ENCODE data around the gene DNAJB12.
"Not testable (repeated sequence)": the region's sequence is repeated elsewhere in the genome, so short reads cannot be mapped to it uniquely, and the experiment has no call there.

The DNAJB12 gene
- total RNA-seq = 55.3 reads per million, percentile 70 among the genes with 10 or more reads in this experiment

DNA sequence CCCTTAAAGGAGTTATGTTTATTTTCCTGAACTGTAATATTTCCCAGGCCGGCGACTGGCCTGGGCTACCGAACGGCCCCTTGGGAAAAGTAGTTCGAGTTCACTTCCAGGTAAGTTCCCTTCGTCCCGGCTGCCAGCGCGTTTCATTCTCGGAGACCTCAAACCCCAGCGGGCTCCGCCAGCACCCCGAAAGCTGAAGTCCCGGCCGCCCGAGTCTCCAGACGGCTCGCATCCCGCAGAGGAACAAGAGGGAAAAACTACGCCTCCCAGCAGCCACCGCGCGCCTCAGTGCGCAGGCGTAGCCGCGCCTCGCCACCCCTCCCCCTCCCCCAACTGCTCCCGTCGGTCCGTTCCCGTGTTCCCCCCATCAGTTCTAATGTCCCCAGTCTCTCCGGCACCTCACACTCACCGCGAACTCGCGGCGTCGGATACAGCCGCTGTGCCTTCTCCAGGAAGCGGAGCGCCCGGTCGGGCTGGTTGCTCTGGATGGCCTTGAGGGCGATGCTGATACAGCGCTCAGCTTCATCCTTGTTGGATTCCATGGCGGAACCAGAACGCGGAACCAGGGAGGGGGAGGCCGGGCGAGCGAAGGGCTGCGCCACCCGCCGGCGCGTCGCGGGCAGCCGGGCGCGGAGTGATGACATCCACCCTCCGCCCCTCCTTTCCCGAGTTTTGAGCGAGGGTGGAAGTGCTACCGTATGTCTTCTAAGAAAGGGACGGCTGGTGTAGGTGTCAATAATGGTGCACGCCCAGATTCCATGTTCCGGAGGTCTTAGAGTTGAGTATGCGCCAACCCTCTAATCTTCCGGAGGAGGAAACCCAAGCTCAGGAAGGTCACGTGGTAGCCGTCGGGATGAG is at the start of gene DNAJB12:
DNAJB12 (minus strand) TSS at position 564 of the 858 bp plus-strand sequence; CDS start at position 542, 22 bp downstream.
- peak; percentile 84 for DNase-seq

- not testable (repeated sequence) for DNase-seq
These were observed 40.9 kb upstream of the DNAJB12 start for GRCh38 chr10:72395581-72395980.

- no peak for DNase-seq
These were observed 37.9 kb upstream of the DNAJB12 start for GRCh38 chr10:72392571-72392970.

- no peak for DNase-seq
These were observed 36.0 kb upstream of the DNAJB12 start for GRCh38 chr10:72390764-72391163.

DNA sequence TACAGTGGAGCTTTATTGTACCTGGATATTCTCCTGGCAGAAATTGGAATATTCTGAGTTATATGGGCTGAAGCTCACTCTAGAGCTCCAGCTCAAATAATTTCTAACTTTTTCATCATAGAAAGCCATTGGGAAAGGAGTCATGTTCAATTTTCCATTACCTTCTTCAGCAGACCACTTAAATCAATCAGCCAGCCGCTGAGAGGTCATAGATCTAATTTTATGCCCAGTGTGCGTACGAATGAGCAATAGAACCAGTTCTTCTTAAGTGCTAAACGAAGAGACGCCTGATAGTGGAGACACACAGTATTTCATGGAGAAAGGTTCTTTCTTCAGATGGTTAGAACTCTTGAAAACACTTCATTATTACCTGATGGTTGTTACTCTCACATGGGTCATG is 35.0 kb upstream of the DNAJB12 start:
- DNase-seq = no peak

DNA sequence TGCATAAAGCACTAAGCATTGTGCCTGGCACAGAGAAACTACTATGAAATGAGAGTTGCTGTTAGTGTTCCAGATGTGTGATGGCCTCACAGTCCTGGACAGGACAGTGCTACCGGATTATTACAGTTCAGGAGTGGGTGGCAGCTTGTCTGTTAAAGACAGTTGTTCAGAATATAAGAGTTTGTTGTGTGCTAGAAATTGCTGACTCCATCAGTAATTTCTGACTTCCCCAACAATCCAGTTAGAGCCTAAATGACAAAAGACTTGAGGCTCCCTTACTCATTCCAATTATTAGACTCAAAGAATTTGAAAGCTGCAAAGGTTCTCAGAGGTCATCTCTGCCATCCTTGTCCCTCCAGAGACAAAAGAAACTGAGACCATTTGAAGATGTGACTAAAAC is 34.3 kb upstream of the DNAJB12 start:
- DNase-seq = no peak

DNA sequence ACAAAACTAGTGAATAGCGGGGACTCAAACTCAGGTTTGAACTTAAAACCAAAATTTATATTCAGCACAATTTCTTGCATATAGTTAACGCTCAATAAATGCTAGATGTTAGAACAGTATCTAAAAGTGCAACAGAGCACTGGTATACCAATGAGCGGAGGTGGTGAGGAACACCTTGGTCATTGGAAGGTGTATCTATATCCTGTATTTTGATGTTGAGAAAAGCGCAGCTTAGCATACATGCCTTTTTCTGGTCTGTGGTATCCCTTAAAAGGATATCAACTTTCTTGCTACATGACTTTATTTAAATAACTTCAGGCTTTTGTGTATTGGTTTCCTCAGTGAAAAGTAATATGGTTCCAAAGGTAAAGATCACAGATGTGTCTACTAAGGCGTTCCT is 33.3 kb upstream of the DNAJB12 start:
- no peak for DNase-seq

- DNase-seq = no peak
These were observed 32.3 kb upstream of the DNAJB12 start for GRCh38 chr10:72386916-72387586.

DNA sequence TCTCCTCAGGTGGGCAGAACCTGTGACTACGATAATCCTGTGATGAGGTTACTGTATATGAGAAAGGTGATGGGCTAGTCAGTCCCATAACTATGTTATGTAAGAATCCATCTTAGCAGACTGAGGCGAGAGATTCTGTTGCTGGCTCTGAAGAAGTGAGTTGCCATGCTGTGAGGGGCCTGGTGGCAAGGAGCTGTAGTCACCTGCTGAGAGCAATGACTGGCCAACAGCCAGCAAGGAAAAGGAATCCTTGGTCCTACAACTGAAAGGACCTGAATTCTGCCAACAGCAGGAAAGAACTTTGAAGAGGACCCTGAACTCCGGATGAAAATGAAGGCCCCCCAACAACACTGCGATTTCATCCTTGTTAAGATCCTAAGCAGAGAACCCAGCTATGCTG is 31.0 kb upstream of the DNAJB12 start:
- DNase-seq = no peak

DNA sequence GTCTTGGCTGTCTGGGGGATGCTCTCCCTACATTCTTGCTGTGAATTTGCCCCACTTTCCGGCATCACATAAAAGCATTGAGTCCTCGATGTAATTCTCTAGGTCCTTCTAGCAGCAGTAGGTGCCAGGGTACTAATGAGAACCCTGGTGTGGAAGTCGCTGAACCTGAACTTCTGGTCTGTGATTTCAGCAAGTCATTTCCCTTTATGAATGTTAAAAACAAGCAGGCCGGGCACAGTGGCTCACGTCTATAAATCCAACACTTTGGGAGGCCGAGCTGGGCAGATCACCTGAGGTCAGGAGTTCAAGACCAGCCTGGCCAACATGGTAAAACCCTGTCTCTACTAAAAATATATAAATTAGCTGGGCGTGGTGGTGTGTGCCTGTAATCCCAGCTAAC is 30.3 kb upstream of the DNAJB12 start:
- DNase-seq = not testable (repeated sequence)

DNA sequence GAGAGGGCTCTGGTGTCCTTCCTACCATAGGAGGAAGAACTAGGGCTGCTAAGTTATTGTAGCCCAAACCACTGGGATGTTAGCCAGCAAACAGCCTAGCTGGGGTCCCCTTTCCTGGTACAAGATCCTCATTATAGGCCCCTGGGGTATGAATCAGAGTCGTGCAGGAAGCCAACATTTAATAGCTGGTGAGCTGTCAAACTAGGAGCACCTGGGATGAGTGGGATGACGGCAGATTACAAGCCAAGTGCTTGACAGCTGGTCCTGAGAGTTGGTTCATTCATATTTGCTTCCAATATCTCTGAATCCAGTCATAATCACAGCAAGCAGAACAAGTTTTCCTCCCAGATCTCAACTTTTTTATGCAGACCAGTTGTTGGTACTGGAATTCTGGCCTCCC is 25.1 kb upstream of the DNAJB12 start:
- DNase-seq = no peak

GRCh38 chr10:72379062-72379461 is 24.3 kb upstream of the DNAJB12 start:
- no peak for DNase-seq

GRCh38 chr10:72375585-72375984 is 20.9 kb upstream of the DNAJB12 start:
- no peak for DNase-seq

DNA sequence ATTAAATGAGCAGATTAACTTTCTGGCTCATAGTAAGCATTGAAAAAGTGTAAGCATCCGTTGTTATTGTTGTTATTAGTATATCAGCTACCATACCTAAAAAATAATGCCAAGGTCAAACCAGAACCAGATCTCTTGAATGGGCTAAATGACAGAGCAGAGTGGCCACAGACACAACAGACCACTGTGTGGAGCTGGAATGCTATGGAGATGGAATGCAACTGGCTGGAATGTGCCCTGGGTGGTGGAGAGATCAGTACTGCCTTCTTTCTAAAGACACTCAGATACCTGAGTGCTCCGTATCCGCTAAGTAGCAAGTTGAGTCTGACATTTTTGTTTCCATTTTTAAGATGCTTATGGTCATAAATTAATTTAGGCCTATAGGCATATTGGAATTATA is 20.5 kb upstream of the DNAJB12 start:
- DNase-seq = no peak

DNA sequence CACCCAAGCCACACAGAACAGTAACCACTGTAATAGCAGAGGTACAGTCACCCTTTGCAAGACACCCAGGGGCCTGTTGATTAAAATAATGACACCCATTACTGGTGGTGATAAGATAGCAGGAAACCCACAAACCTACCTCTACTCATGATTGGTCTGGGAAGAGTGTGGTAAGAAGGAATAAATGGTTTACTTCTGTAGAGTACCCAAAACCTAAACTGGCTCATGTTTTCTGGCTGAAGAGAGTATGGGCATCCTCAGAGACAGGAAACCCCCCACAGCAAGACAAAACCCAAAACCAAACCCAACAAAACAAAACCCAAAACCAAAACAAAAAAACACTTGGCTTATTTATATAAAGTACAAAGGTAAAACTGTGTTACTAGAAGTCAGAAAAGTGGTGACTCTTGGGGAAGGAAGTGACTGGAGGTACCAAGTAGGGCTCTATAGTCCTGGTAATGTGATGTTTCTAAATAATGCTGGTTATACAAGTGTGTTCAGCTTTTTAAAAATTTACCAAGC is 15.5 kb upstream of the DNAJB12 start:
- DNase-seq = no peak

GRCh38 chr10:72367301-72367960 is 12.7 kb upstream of the DNAJB12 start:
- no peak for DNase-seq

GRCh38 chr10:72365106-72365895 is 10.6 kb upstream of the DNAJB12 start:
- DNase-seq = no peak

GRCh38 chr10:72364239-72364777 is 9.6 kb upstream of the DNAJB12 start:
- peak; percentile 85 for DNase-seq

DNA sequence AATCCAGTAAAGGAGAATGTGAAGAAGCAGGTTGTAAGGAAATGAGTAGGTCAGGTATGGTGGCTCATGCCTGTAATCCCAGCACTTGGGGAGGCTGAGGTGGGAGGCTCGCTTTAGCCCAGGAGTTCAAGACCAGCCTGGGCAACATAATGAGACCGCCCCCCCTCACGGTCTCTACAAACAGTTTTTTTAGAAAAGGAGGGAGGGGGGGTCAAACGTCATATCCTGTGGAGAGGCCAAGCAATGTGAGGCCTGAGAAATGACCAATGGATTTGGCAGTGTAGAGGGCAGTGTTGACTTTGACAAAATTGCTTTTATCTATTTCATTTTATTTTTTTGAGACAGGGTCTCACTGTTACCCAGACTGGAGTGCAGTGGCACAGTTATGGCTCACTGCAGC is 2.3 kb upstream of the DNAJB12 start:
- no peak for DNase-seq

GRCh38 chr10:72356115-72356514 is 1.4 kb upstream of the DNAJB12 start:
- DNase-seq = no peak

DNA sequence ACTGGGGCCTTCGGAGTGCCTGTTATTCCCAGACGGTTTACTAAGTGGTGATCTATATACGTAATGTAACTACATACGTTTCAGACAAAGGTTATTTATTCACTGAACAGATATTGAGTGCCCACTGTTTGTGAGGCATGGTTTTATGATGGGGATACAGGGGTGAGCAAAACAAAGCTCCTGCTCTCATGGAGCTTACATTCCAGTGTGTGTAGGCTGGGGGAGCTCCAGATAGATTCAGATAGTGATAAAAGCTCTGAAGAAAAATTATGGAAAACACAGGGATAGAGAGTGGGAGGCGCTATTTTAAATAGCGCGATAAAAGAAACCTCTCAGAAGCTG is 466 bp upstream of the DNAJB12 start:
- no peak for DNase-seq

GRCh38 chr10:72353965-72354355 is 759 bp downstream of the DNAJB12 start:
- no peak for DNase-seq

All from effector CD4-positive, alpha-beta T cell (primary cell).